Hematopoietic multipotent progenitor cell treated with erythropoietin and hydrocortisone succinate and interleukin-3 and kit ligand, for 15 days (in vitro differentiated cells): ENCODE measurements around the gene GSTA4.
"Not testable (repeated sequence)": the region's sequence is repeated elsewhere in the genome, so short reads cannot be mapped to it uniquely, and the experiment has no call there.

Experiments used
- DNase-seq: peaks from one replicate; pipeline ENCODE4 v3.0.0-alpha.2; 2015; ENCODE audit warnings: low spot score

Gene GSTA4

DNA sequence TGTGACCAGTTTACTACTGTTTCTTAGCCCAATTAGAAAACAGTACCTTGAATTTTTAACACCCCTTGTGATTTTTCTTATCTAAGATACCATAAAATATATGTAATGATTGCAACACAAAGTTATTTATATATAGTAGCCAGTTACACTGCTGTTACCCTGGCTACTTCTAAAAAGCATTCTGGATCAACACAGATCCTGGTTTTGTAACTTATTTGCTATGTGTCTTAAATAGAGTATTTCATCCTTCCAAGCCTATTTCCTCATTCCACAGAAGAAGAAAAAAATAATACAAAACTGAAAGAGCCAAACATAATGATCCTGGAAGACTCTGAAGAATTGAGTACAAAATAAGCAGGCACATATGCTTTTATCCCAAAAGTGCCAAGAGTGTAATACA, 19.0 kb upstream of the GSTA4 start:
- no peak for DNase-seq

DNA sequence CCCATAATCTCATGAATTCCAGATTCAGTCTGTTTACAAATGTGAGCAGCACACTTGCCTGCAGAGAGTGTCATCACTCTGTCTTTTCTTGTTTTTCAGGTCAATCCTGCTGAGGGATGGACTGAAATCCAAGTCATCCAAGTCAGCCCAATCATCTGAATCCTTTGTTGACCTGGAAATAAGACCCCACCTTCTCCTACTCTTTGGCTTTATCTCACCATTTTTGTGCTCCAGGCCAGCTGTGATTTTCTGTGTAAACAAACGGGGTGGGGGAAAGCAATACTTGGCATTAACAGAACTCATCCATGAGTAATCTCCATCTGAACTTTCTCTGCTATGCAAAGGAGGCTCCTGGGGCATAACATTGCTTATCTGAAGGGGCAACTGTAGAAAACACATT, 16.9 kb upstream of the GSTA4 start:
- DNase-seq: no peak

DNA sequence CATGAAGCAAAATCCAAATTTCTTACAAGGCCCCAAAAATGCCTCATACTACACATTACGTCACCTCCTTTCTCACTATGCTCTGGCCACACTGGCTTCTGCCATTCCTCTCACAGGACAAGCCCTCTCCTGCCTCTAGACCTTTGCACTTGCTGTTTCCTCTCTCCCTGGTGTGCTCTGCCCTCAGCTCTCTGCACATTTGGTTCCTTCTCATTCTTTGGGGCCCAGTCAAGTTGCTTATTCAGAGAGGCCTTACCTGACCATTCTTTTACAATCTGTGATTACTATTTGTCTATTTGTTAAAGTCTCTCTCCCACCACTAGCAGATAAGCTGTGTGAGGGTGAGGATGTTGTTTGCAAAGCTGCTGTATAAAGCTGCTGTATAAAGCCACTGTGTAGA, 15.4 kb upstream of the GSTA4 start:
- DNase-seq: no peak

DNA sequence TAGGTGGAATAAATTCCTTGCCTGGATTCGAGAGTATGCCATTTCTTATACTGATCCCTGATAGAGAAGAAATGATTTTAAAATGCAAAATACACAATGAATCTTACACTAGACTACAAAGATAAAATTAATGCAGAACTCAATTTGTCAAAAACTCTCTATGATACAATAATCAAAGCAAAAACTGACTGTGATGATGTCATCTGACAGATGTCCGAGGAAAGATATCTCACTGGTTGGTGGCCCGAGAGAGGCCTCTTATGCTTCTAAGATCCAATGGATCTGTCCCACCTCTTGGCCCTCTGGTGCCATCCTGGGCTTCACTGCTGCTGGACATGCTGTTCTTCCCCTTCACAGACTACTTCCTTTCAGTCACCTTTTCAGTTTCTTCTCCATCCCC, 14.4 kb upstream of the GSTA4 start:
- no peak for DNase-seq

DNA sequence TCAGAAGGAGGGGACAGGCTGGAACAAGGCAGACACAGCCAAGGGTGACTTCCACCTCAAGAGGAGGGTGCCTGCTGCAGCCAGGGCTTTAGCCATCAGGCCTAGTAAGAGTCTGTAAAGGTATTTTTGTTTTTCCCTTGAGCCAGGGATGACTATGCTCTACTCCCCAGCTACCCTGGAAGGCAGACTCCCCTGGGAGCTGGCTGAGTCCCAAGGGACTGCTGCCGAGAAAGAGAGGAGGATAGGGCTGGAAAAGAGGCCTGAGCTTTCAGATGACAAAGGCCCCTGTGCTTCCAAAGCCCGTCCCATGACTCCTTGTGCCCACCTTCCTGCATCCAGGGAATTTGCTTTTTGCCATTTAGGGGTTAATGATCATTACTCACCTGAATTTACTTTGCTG, 14.0 kb upstream of the GSTA4 start:
- DNase-seq: no peak

DNA sequence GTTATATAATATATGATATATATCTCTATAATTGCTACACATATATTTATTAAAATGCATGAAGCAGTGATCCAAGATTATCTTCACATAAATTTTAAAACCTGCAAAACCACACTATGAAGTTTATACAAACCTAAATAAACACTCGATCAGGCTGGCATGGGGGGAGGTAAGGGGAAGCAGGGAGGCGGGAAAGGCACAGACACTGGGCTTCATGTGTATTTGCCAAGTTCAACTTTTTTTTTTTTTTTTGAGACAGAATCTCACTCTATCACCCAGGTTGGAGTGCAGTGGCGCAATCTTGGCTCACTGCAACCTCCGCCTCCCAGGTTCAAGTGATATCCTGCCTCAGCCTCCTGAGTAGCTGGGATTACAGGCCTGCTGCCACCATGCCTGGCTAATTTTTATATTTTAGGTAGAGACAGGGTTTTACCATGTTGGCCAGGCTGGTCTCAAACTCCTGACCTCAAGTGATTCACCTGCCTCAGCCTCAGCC, 13.2 kb upstream of the GSTA4 start:
- not testable (repeated sequence) for DNase-seq

DNA sequence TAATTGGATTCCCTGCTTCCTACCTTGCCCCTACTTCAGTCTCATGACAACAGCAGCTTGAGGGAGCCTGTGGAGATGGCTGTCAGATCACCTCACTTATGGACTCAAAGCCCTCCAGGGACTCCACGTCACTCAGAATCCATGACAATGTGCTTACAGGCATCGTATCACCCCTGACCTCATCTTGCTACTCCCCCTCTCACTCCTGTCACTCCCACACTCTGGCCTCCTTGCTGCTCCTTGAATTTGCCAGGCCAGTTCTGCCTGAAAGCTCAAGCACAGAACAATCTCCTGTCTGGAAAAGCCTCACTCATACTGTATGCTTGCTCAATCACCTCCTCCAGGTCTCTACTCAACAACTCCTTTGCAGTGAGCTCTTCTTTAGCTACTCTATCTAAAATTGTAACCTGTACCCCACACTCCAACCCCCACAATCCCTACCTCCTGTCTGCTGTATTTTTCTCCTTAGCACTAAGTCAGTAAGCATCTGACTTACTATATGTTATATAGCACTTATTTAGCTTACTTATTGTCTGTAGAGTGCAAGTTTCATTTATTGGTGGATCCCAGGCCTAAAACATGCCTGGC, 10.7 kb upstream of the GSTA4 start:
- DNase-seq: no peak

DNA sequence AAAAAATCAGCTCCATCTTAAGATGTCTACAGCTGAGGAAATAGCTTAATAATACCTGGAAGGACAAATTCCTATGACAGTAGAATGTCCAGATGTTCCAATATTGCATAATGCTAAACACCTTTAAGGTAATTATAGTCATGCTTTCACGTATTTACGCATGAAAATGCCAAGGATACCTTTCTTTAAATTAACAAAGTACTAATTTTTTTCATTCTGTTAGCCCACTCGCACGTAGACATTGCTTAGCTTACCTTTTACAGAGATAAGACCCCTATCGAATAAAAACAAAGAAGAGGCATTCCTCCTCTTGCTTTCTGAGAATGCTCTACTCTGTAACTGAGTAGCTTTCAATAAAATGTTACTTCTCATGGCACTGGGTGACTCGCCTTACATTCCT, 4.4 kb upstream of the GSTA4 start:
- no peak for DNase-seq

DNA sequence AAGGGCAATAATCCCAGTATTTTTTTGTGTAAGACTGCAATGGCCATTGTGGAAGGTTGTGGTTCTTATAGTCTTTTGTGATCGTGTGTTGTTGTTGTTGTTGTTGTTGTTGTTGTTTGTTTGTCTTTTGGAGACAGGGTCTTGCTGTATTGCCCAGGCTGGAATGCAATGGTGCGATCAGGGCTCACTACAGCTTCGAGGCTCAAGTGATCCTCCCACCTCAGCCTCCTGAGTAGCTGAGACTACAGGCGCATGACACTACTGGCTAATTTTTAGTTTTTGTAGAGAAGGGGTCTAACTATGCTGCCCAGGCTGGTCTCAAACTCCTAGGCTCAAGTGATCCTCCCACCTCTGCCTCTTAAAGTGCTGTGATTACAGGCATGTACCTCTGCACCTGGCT, 3.5 kb upstream of the GSTA4 start:
- DNase-seq: no peak

DNA sequence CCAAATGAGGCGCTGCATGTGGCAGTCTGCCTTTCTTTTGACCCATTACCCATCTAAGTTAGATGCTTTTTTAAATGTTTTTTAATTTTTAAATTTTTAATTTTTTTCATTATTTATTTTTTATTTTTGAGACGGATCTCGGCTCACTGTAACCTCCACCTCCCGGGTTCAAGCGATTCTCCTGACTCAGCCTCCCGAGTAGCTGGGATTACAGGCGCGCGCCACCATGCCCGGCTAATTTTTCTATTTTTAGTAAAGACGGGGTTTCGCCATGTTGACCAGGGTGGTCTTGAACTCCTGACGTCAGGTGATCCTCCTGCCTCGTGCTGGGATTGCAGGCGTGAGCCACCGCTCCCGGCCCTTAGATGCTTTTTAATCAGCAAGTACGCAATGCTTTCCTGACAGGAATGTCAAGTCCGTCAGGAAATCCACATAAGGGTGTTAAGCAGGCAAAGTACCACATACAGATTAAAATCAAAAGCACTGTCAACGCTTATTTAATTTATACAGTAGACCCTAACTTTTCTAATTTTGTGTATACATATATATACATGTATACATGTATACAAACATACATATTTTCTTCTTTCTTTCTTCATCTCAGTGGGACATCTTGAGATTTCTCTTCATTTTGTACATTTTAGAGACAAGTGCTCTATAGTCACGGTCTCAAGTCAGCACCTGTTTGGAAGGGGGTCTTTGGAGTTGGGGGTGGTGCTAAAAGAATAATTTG, 995 bp upstream of the GSTA4 start:
- DNase-seq: peak; percentile 68

DNA sequence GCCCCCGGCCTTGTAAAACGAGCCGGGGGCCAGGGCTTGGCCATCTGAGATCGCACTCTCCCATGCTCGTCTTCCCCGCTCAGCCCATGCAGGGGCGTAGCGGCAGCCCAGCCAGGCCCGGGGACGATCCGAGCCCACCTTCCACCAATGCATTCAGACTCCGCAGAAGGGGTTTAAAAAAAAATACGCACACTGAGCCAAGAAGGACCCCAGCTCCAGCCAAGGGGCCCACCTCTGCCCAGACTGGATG, 320 bp downstream of the GSTA4 start:
- DNase-seq: no peak

DNA sequence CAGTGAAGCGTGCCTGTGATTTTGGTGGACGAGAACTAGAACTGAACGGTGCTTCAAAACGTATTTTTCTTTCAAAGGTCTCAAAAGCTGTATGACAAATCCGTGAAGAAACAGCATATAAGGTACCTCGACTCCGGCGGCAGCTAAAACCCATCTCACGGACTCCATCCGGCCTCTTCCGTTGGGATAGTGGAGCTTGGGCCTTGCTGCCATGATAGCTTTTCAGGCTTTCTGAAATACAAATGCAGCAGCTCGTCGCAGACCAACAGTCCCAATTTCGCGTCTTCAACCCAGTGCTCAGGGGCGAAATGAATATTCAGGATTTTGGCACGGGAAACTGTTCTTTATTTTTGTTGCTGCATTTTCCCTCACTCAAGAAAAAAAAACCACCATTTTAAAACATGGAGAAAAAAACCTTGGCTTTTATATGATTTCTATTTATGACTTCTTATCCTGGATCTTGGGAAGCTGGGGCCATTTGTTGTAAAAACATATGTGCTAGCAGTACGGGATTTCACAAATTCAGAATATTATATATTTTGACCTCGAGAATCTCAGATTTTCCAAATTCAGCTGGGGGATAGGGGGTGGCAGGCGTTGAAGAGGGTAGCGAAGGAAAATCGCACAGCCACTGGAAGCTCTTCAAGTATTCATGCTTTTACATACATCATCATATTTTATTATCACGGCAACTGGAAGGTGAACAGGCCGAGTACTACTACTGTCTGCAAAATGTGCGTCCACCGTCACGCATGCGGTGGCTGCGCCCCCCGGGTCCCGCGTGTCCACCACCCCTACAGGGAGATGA, 849 bp downstream of the GSTA4 start:
- no peak for DNase-seq

DNA sequence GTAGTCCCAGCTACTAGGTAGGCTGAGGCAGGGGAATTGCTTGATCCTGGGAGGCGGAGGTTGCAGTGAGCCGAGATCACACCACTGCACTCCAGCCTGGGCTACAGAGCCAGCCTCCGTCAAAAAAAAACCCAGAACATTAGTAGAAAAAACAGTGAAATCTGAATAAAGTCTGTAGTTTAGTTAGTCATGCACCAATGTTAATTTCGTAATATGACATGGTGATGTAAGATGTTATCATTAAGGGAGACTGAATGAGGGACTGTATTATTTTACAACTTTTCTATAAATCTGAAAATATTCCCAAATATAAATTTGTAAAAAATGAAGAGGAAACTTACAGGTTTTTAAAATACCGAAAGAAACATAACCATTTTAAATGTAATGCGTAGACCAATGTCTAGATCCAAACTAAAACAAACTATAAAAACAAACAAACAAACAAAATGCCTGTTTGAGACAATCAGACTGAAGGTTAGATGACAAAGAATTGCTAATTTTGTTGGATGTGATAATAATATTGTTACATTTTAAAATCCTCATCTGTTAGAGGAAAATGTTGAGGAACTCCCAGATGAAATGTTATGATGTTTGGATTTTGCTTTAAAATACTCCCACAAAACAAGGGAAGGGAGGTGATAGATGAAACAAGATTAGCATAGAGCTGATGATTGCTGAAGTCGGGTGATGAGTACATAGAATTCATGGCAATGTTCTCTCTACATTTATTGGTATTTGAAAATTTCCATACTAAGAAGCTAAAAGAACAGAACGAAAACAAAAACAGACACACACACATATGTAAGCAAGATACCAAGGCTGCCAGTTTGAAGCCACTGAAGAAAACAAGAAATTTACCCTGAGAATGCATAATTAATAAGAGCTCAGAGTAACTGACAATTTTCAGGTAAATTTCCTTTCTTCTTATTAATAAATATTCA, 1.8 kb downstream of the GSTA4 start:
- DNase-seq: no peak

DNA sequence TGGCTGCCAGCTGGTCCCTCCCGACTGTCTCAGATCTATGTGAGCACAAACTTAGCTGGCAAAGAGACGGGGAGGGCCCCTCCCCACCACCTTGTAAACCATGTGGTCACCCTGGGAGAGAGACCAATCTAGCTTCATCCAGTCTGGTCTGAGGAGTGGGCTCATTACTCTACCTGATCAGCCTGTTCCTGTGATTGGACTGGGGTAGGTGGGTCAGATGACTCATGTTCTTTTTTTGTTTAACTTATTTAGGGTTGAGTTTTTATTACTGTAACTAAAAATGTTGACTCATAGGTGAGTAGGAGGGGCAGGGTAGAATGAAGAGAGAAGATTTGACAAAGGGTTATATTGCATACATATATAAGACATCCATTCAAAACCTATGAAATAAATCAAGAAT, 4.7 kb downstream of the GSTA4 start:
- DNase-seq: no peak

DNA sequence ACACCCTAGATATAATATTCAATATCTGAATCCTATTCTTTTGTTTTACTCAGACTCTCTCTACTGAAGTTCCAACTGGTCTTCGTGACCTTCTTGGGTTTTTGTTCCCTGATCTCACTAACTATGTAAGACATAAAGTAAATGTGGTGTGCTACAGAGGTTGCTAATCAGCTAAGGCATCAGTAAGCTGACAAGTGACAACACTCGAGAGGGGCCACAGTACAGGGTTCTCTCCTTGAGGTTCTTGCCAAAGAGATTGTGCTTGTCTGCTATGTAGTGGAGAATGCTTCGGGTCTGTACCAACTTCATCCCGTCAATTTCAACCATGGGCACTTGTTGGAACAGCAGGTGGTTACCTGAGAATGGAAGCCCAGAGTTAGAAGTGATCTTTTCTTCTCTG, 9.9 kb downstream of the GSTA4 start:
- DNase-seq: no peak

DNA sequence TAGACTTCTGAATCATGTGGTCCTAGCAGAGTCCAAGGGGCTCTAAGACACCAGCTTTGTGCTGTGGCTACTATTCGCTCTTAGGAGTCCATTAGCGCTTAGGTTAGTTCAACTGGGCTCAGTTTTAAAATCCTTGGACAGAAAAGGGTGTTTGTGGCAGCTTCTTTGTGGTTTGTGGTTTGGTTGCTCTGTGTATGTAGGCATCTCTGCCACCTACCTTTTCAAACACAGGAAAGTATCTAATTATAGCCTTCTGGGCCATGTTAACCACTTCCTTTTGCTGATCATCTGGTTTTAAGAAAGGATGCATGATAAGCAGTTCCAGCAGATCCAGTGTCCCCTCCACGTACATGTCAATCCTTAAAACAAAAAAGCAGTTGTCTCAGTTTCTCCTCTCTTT, 10.8 kb downstream of the GSTA4 start:
- DNase-seq: no peak

DNA sequence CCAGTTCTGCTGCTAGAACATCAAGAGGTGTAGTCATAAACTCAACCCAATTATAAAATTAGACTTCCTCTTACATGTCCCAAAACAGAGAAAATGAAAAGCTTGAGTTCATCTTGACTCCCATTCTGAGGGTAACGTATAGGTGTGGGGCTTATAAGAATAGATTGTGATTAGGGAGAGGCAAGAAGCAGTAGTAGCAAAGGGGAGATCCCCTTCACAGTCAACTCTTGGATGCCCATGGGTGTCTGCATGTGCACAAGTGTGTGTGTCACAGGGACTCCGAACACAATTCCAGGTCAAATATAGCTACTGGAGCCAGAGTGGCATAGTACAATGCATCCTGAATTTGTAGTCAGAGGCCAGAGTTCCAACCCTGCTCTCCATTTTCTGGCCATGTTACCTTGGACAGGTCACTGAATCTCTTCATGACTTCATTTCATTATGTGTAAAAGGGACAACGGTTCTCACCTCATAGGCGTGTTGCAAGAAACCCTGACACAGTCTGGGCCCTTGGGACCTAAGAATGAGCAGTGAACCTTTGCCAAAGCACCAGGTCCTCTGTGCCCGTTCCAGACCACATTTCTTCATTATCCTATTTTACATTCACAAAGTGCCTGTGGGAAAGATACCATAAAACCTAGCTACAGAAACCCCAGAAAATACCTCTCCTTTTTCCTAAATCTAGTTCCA, 11.8 kb downstream of the GSTA4 start:
- DNase-seq: no peak

DNA sequence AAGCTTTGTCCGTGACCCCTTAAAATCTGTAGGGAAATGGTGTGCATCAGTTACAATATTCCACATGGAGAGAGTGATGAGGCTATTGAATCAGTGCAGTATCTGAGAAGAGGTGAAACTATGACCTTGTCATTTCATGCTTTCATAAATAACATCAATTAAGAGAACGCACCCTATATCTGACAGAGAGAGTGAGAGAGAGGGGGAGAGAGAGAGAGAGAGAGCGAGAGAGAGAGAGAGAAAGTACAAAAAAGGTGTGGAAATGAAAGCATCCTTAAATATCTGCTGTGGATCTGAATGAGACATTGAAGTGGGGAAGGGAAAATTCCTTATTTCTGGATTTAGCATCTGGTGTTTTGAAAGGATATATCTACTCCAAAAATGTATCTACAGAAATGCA, 12.4 kb downstream of the GSTA4 start:
- no peak for DNase-seq

DNA sequence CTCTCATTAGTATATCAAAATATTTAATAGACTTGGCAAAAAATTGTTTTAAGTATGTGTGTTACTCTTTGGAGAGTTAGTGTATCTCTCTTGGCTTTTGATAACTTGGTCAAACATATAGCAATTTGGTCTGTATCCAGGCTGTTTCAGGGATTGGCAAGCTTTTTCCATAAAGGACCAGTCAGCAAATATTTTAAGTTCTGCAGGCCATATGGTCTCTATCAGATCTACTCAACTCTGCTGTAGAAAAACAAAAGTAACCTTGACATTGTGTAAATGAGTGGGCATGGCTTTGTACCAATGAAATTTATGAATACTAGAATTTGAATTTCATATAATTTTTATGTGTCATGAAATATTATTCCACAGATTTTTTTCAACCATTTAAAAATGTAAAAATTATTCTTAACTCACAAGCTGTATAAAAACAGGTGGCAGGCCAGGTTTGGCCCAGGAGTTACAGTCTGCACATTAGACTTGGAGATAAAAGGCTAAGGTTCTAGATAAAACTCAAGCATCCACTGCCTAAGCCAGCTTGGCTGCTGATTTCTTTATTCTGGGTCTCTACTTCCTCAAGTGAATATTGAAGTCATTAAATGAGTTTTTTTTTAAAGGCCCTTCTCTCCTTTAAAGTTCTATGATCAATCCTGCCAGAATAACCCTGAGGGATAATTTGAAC, 13.7 kb downstream of the GSTA4 start:
- no peak for DNase-seq

DNA sequence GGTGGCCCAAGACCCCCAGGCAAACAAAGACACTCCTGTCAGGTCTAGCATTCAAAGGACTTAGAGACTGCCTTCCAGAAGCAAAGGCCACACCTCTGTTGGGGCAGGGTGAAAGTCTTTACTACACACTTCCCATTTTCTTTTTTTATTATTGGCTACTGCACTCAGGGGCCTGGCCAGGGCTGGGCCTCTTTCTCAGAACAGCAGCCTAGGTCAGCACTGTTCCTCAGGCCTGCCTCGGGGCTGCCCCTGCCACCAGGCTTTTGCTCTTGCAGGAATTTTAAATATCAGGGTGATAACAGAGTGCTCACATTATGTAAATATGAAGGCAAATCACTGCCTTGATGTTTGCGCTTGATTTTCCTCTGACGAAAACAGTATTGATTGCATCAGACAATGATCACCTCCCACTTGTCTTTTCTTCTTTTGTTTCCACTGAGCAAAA, 18.5 kb downstream of the GSTA4 start:
- DNase-seq: no peak

DNA sequence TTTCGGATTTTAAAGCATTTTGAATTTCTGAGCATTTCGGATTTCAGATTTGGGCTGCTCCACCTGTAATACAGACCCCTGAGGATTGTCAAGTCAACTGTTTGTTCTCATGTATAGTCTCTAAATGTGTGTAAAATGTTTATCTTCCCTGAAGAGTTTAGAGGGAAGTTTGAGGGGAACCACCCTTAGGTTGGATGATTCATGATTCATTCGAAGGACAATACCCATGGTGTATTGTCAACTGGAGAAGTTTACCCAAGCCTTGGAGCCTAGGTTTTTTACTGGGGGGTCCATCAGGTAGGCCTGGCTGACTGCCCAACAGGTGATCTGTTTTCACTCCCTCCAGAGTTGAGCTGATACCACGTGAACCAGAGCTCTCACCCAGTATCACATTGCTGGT, 18.9 kb downstream of the GSTA4 start:
- DNase-seq: no peak
